HG03280 (cell line): ENCODE measurements around the gene STIM2.
"Not testable (repeated sequence)": the region's sequence is repeated elsewhere in the genome, so short reads cannot be mapped to it uniquely, and the experiment has no call there.

ENCODE experiments used
- ATAC-seq: cut with Tn5 transposase; IDR thresholded peaks from one replicate; pipeline ENCODE4 v1.9.1; 2021; ENCODE audit warnings: mild to moderate bottlenecking, moderate library complexity; ENCODE audit not compliant: unreplicated experiment

STIM2 gene

DNA sequence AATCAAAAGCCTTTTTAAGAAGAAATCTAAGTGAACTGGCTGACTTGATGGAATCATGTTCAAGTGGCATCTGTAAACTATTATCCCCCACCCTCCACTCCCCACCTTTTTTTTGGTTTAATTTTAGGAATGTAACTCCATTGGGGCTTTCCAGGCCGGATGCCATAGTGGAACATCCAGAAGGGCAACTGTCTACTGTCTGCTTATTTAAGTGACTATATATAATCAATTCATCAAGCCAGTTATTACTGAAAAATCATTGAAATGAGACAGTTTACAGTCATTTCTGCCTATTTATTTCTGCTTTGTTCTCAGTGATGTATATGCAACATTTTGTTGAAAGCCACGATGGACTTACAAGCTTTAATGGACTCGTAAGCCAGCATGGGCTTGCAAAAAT, 162.3 kb downstream of the STIM2 start:
- no peak for ATAC-seq

DNA sequence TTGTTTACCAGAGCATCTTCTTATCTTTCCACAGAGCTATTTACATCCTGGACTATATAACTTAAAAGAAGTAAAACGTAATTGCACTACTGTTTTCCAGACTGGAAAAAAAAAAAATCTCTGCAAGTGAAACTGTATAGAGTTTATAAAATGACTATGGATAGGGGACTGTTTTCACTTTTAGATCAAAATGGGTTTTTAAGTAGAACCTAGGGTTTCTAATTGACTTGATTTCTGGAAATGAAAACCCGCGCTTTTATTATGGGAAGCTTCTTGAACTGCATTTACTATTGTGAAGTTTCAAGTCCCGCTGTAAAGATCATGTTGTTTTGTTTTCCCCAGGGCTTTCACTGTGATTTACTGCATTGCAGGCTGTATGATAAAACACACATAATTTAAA, 162.7 kb downstream of the STIM2 start:
- ATAC-seq, result no peak

DNA sequence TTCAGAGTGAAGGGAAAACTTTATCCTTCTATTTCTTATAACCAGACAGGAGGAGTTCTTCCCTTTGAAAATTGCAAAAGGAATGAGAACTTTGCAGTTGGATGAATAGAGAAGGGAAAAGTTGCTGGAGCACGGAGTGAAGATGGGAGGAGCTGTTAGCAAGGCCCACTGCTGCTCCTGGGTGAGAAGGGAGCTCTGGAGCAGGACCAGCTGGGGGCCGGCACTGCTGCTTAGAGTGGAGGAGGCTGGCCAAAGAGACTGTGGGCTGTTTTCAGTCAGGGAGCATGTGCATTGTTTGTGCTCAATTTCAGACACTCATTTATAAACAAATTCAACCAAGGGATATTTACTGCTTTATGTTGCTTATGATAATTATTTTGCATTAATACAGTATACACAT, 164.2 kb downstream of the STIM2 start:
- no peak for ATAC-seq

DNA sequence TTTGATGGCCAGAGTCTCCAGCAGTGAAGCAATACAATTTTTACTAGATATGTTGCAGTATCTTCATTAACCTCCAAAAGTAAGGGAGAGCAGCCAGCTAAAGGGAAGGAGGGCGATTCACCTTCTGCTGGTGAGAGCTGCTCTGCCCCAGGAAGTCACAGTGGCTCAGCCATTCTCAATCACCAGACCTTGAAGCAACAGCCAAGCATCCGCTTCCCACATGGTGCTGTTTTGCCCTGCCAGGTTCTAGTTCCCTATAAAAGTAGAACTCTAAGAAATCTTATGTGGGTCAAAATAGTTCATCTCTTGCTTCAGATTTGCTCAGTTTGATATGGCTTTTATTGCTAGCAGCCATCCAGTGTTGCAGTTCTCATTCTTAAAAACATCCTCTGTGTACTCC, 166.8 kb downstream of the STIM2 start:
- no peak for ATAC-seq

DNA sequence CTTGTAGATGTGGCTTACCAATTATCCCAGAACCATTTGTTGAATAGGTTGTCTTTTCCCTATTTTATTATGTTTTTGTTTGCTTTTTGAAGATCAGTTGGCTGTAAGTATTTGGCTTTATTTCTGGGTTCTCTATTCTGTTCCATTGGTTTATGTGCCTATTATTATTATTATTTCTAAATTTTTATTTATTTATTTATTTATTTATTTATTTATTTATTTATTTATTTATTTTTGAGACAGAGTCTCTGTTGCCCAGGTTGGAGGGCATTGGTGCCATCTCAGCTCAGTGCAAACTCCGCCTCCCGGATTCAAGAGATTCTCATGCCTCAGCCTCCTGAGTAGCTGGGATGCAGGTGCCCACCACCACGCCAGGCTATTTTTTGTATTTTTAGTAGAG, 174.5 kb downstream of the STIM2 start:
- not testable (repeated sequence) for ATAC-seq

DNA sequence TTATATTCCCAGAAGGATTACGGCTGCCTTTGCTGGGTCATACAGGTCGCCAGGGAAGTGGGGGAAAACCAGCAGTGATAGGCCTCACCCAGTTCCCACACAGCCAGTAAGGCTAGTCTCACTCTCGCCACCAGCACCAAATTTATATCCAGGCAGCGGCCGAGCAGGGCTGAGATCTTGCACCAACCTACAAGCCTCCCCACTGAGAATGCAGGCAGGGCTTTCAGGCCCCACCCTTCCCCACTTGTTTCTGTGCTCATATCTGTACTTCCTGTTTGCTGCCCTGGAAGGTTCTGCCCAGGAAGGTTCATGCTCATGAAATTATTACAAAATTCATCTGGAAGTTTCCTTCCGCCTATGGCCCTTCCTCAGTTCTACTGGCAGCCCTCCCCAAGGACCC, 179.7 kb downstream of the STIM2 start:
- ATAC-seq, result no peak

DNA sequence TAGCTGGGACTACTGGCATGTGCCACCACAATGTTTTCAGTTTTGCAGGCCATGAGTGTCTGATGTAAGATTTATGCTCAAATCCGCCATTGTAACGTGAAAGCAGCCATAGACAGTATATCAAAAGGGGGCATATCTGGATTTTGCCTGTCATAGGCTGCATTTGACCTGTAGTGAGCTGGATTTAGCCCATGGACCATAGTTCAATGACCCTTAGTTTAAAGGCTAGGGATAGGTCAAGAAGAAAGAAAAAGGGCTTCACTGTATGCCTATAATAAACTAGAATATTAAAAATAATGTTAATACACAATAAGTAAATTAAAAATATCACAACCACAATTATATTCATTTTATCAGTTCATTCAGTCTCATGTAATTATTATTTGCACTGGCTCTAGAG, 181.8 kb downstream of the STIM2 start:
- no peak for ATAC-seq

DNA sequence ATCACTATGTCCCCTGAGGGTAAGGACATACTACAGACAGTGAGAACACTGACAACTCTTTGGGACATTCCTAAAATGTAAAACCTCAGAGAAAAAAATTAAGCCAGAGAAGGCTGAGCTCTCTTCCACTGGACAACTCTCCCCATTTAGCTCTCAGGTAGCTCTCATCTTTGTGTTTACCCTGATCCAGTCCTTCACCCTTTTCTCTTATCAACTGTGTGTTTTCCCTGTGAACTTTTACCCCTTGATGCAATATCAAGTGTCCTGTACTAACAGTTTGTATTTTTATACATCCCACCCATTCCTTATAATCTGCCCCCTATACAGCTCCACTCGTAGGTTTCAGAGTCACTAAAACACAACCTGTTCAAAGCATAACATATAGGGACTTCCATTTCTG, 182.6 kb downstream of the STIM2 start:
- no peak for ATAC-seq

DNA sequence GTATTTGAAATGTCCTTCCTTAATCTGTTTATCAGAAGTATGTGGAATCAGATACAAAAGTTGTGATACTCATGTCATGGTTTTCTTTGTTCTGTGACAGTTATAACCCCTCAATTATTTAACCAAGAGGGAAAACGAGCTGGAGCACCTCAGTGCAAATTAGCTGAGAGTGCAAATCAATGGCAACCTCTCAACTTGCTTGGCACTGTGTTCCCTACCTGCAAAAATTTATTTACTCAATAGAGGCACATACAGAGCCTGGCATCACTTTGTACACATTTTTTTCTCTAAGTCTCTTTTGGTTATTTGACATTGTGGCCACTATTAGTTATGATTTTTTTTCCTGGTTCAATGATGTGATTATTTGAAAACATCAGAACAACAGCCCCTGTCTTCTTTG, 186.2 kb downstream of the STIM2 start:
- no peak for ATAC-seq

DNA sequence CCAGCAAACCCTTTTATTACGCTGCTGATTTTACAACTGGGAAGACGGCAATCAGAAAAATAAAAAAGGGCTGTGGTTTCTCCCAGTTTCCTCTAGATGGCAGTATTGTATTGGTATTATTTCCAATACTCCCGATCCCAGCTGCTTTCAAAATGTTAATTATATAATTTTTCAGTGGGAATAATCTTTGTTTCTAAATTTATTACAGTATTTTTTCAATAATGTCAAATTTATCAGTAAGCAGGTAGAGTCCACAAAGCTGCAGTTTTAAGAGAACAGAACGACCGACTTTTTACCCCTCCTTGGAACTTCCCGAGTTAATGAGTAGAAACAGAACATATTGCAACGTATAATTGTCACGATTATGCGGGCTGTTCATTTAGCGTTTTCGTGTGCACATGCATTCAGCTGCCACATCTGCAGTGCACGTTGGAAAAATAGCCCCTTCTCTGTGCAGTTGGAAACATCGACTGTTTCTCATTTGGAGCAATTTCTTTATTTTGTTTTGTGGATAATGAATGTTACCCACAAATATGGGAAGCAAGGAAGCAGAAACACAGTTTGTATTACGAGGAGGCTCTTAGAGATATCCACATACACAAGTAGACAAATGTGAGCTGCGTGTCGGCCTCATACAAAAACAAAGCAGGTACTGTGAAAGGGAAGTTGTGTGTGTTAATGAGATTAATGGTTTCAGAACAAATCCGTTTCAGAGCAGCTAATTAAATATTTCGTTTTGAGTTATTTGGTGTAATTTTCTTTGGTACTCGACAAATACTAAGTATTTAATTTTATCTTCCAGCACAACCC, 188.0 kb downstream of the STIM2 start:
- ATAC-seq, result no peak

DNA sequence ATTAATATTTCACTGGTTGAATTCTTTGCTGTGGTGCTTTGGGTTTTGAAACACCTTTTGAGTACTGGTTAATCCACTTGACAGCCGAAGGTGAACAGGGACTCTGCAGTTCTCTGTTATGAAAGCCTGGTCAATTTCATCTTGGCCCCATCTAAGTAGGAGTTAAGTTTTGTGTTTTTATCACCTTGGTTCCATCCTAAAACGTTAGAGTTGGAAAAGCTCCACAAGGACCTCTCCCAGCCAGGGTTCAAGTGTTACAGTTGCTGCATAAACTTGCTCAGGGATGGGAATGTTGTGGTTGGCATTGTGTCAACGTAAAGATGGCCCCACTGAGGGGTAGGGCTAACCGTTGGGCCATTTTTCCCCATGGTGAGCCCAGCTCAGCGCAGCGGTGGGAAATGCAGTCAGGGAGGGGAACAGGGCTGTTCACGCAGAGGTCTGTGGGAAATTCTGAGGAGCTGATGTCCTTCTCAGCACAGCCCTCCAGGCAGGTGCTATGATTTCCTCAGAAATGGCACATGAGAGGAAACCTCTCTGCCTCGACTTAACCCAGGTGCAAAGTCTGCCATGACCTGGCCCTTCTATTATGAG, 188.7 kb downstream of the STIM2 start:
- no peak for ATAC-seq

DNA sequence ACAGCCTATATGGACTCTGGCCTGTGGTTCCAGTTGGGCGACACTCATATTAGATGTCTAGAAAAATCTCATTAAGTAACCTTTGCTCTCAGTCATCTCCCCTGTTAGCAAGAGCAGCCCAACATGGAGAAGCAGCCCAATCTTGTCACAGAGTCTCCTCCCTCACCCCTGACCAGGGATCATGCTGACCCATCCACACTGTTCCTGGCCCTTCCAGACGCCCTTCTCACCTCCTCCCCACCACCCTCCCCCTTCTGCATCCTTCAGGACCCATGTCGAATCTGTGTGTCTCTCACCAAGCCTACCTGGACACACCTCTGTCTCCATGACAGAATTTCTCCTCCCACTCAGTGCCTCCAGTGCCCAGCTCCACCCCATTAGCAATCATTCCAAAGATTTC, 190.1 kb downstream of the STIM2 start:
- no peak for ATAC-seq

DNA sequence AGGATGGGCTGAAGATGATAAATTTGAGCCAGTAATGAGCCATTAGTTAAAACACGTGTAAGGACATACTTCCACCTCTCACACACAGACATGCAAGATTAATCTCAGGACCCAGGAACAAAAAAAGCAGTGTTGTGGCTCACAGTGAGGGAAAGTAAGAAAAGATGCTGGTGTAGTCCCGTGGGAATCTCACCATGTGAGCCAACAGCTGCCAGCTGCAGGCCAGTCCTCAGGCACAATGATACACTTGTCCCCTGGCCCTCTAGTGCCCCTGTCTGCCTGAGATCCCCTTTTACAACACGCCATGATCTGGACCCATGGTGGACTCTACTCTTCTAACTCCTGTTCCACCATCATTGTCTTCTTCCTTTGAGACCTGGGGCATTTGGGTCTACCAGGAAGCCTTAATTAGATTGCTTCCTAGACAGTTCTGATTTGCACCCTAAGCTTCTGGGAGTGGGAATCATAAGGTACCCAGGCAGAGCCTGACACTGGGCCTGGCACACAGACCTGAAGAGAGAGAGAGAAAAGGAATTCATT, 194.7 kb downstream of the STIM2 start:
- no peak for ATAC-seq

DNA sequence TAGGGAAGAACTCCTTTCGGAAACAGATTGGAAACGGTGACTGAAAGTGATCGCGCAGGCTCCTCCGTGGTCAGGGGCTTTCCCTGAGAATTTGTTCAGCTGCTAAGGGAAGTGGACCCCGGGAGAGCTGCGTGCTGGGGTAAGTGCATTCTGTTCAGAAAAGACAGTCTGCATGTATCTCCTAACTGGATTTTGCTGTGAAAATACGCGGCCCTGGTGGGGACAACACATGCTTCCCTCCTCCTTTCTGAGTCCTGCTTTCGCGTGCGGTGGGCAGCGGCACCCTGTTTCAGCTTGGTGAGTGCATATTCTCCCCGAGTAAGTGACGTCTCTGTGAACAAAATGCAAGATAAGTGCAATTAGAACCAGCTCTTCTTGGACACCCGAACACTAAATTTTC, 195.6 kb downstream of the STIM2 start:
- ATAC-seq, result no peak

DNA sequence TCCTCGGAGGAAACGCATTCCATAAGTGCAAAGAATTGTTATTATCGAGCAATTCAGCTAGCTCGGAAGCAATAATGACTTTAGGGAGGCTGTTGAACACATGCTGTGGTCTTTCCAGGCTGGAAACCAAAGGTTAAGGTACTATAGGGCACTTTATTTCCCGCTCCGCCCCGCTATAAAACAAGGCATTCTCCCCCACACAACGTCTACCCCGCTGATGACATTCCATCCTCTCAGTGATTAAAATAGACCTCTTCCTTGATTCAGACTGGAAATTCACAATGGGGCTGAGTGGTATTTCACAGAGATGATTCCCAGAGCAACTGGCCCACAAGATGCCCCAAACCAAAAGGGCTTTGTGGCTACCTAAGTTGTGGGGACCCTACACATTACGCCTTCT, 196.4 kb downstream of the STIM2 start:
- ATAC-seq, result no peak

DNA sequence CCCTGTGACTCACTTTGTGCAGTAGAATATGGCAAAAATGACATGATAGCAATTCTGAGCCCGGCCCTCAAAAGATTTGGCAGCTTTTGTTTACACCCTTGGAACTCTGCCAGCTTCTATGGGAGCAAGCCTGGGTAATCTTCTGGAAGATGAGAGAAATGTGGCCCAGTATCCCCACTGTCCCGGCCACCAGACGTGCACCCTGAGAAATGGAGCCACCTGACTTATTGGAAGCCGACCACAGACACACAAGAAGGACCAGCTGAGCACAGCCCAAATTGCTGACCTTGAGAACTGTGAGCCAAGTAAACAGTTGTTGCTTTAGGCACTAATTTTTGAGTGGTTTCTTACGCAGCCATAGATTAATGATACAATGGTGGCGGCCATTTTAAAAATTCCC, 197.0 kb downstream of the STIM2 start:
- ATAC-seq, result no peak

DNA sequence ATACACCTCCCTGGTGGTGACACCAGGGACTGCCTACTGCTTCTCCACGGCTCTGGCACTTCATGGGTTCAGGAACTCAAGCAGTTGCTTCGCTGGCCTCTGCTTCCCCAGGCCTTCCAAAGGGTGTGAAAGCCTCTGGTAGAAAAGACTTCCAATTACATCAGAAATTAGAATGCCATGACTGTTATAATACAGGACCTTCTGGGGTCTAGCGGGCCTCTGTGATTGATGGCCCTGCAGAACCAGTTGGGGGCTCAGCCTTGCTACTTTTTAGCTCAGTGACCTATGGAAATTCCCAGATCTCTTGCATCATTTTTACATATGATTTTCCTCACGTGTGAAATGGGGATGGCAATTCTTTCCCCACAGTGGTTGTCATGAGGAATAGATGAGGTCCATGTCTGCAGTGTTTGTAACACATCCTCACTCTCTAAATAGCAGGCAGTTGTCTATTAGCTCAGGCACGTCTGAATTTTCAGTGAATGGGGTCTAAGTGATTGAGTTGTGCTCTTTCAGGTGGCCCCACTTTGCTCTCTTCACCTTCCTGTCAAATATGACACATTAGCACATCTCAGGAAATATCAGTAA, 198.3 kb downstream of the STIM2 start:
- ATAC-seq, result no peak

DNA sequence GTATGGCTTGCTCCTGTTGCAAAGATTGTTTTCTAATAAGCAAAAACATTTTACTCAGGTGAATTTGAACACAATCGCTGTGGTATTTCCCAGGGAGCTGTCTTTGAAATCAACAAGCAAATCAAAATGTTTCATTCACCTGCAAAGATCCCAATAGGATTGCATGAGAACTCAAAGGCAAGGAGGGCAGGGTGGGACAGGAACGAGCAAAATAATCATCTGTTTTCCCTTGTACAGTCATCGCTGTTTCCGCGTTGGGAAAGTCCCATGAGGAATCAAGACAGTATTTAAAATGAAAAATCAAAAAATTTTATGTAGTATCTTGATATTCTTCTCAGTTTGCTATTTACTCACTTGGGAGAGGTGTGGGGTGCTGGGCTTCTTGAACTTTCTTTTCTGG, 198.8 kb downstream of the STIM2 start:
- no peak for ATAC-seq

DNA sequence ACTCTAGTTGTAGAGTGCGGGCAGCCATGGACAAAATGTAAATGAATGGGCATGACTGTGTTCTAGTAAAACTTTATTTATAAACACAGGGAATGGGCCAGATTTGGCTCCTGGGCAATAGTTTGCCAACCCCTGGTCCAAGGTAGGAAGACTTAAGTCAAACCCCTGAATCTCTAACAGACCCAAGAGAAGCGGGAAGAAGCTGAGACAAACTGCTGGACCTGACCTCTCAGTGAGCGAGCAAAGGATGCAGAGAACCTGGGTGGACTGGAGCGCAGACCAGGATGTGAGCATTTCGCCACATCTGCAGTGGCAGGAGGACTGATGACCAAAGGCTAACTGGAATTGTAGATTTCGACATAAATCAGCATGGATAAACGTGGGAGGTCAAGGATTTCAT, 201.6 kb downstream of the STIM2 start:
- no peak for ATAC-seq

DNA sequence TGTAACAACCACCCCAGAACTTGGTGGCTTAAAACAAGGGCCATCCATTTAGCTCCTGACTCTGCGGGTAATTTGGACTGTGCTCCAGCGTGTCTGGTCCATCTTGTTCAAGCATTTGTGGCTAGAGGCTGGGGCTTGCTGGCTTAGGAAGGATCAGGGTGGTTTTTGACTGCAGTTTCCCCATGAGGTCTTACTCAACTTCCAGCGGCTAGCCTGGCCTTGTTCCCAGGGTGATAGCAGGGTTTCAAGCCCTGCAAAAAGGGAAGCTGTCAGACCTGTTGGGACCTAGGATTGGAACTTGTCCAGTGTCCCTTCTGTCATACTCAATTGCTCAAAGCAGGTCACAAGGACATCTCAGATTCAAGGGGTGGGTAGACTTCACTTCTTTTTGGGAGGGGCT, 205.9 kb downstream of the STIM2 start:
- no peak for ATAC-seq

DNA sequence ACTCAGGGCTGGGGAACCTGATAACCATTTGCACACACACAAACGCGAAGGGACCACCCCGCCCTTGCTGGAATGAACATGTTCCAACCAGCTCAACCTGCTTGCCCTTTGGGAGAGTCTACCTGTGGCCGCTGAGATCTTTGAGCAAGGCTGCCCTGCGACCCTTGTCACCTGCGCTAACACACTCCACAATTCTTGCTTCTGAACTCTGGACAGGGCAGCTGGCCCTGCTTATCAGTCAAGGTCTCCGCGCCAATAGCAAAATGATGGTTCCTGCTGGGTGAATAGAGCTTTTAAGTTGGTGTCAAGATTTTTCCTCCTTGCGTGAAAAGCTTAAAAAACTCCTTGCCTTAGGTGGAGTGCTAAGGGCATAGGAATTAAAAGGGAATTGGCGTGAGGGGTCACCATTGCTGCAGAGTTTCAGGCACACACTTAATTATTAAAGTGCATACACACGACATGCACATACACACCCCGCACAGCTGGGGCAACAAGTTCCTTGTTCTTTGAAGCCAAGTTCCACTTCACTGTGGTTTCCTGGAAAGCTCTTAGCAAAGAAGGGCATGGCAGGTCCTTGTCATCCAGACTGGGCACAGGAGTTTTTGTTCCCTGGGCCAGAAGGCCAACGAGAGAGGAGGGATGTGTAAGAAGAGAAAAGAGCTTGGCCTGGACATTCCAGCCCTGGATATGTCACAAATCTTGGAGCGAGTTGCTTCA, 207.7 kb downstream of the STIM2 start:
- no peak for ATAC-seq
